Transverse colon (tissue), 4 donors: ENCODE data around the gene SLC24A3. TPM values are rescaled to one million over a fixed set of nuclear protein-coding genes. Genes with fewer than 3 reads are reported as not detected.

ENCODE experiments used
- DNase-seq: peaks from one replicate; pipeline ENCODE4 v3.0.0-alpha.2; 2019
- H3K27ac ChIP-seq, 4 donors: fragments of 200-600 bp; sonication (generic); 2 replicates each; pipeline ENCODE4 v1.5.1; 2016 to 2018; ENCODE audit warnings: inconsistent platforms in 4 of 4
- H3K27me3 ChIP-seq: fragments of 200-600 bp; sonication (generic); 2 replicates; pipeline ENCODE4 v1.5.1; 2017; ENCODE audit warnings: inconsistent platforms
- H3K36me3 ChIP-seq, 4 donors: fragments of 200-600 bp; sonication (generic); 2 replicates each; pipeline ENCODE4 v1.5.1; 2017 to 2019; ENCODE audit warnings: inconsistent platforms in 4 of 4
- H3K4me1 ChIP-seq, 4 donors: fragments of 200-600 bp; sonication (generic); 2 replicates each; pipeline ENCODE4 v1.5.1; 2017 to 2020; ENCODE audit warnings: inconsistent platforms in 4 of 4
- H3K4me3 ChIP-seq, 4 donors: fragments of 200-600 bp; sonication (generic); 1 replicate in 1 of 4; 2 replicates in 3 of 4; pipeline versions ENCODE4 v1.5.1 to v1.6.1; 2017 to 2019; ENCODE audit warnings: inconsistent platforms in 4 of 4
- H3K9me3 ChIP-seq, 2 donors: fragments of 200-600 bp; sonication (generic); 2 replicates each; pipeline ENCODE4 v1.5.1; 2017 to 2019; ENCODE audit warnings: inconsistent platforms in 2 of 2
- CTCF ChIP-seq, 5 experiments: fragments of 200-600 bp in 3 of 5; fragments of 450-650 bp in 2 of 5; sonication (generic) in 3 of 5; IDR thresholded peaks; 1 replicate in 2 of 5; 2 replicates in 3 of 5; pipeline ENCODE4 v1.5.1; 2016 to 2017; ENCODE audit warnings: antibody characterized with exemption in 5 of 5, inconsistent platforms in 3 of 5, mild to moderate bottlenecking in 2 of 5, moderate library complexity in 1 of 5
- EP300 ChIP-seq: sonication (generic); formaldehyde crosslinking; IDR thresholded peaks from one replicate; pipeline ENCODE4 v1.6.1; 2017; ENCODE audit warnings: antibody characterized with exemption, low read depth
- POLR2A ChIP-seq: fragments of 450-650 bp; IDR thresholded peaks from one replicate; pipeline ENCODE4 v1.6.1; 2016; ENCODE audit warnings: antibody characterized with exemption, mild to moderate bottlenecking, moderate library complexity
- POLR2AphosphoS5 ChIP-seq, 3 donors: sonication (generic); formaldehyde crosslinking; IDR thresholded peaks; one replicate each; pipeline ENCODE4 v1.6.1; 2016; ENCODE audit warnings: antibody characterized with exemption in 3 of 3
- WGBS, 2 donors: methylation state at CpG; one replicate each; pipeline ENCODE4 v1.1.5; 2018; ENCODE audit warnings: low coverage in 1 of 2; 5-methylcytosine and 5-hydroxymethylcytosine counted together
- in situ Hi-C, 4 donors: fragments of 200-750 bp; cut with MboI; loops; one replicate each; pipeline versions ENCODE4 v1.15.0 to v1.15.1; 2017; ENCODE audit warnings: low sequenced_read_pairs in 3 of 4, low pct_ligation_motif_present in 1 of 4, low pct_unique_long_range_greater_than_20kb in 1 of 4
- intact Hi-C: fragments of 100-400 bp; cut with DNase I; formaldehyde crosslinking; loops from one replicate; pipeline ENCODE4 v1.15.1; 2023; ENCODE audit warnings: low total_unique reads
- total RNA-seq, 4 donors: library from RNA; depleted of rRNA; stranded (reverse); fragments of >200 nt; gene quantifications; one replicate each; pipeline ENCODE4 v1.1.0, GENCODE V29; 2016

Gene SLC24A3
- total RNA-seq, 4 donors from 2014 or later, result 4.4 to 6.7 (median 4.6) TPM

GRCh38 chr20:19624221-19624965 lies 412.0 kb downstream of the SLC24A3 start:
- intact Hi-C loops, result no loop called here
- WGBS, 2 donors, result 80 to 93% methylated on average over 3 of the region's 3 CpGs
- H3K4me3 ChIP-seq, result no peak overlapping the region
- H3K9me3 ChIP-seq, result no peaks in the 10 kb centered on the region
- H3K27ac ChIP-seq, result no peak overlapping the region
- H3K4me1 ChIP-seq, result no peaks in the 10 kb centered on the region
- in situ Hi-C loops, result no loop called here
- H3K27me3 ChIP-seq, result no peaks in the 10 kb centered on the region
- H3K36me3 ChIP-seq, result no peaks in the 10 kb centered on the region
- TF ChIP-seq EP300, result no peak
- no peak for TF ChIP-seq POLR2A
- TF ChIP-seq CTCF (IDR thresholded peaks at IDR 0.05), result no peak
- TF ChIP-seq POLR2AphosphoS5 (IDR thresholded peaks at IDR 0.05), result no peak
- DNase-seq, result no peak

- Histone ChIP-seq H3K4me1 (no peaks in the 10 kb centered on the region), H3K36me3 (no peaks in the 10 kb centered on the region), H3K4me3 (no peak overlapping the region), H3K9me3 (no peaks in the 10 kb centered on the region), H3K27ac (no peak overlapping the region), H3K27me3 (no peaks in the 10 kb centered on the region)
- in situ Hi-C loops (no loop called here), intact Hi-C loops (no loop called here)
- TF ChIP-seq CTCF (IDR thresholded peaks at IDR 0.05), result no peak
- no peak for TF ChIP-seq POLR2AphosphoS5 (IDR thresholded peaks at IDR 0.05)
- TF ChIP-seq EP300, result no peak
- TF ChIP-seq POLR2A, result no peak
- no peak for DNase-seq
- WGBS, 2 donors, result 89 to 90% methylated on average over 1 of the region's 1 CpG
Measured at GRCh38 chr20:19625426-19625825, 413.0 kb downstream of the SLC24A3 start.

GRCh38 chr20:19626896-19627295 lies 414.5 kb downstream of the SLC24A3 start:
- Histone ChIP-seq H3K9me3 (no peaks in the 10 kb centered on the region), H3K4me3 (no peak overlapping the region), H3K27me3 (no peaks in the 10 kb centered on the region), H3K36me3 (no peaks in the 10 kb centered on the region), H3K27ac (no peak overlapping the region), H3K4me1 (no peaks in the 10 kb centered on the region)
- TF ChIP-seq POLR2AphosphoS5 (IDR thresholded peaks at IDR 0.05) (no peak), CTCF (IDR thresholded peaks at IDR 0.05) (no peak), EP300 (no peak), POLR2A (no peak)
- in situ Hi-C loops (no loop called here), intact Hi-C loops (no loop called here)
- 82 to 86% methylated on average over 4 to 5 of the region's 5 CpGs for WGBS, 2 donors
- DNase-seq, result no peak

GRCh38 chr20:19628570-19629134 lies 416.2 kb downstream of the SLC24A3 start:
- H3K4me3 ChIP-seq, result no peak overlapping the region
- WGBS, 2 donors, result 60 to 89% methylated on average over 1 to 2 of the region's 2 CpGs
- H3K4me1 ChIP-seq, result no peaks in the 10 kb centered on the region
- no peak overlapping the region for H3K27ac ChIP-seq
- H3K9me3 ChIP-seq, result no peaks in the 10 kb centered on the region
- peak; percentile 62 for DNase-seq
- H3K36me3 ChIP-seq, result no peaks in the 10 kb centered on the region
- intact Hi-C loops (no loop called here), in situ Hi-C loops (no loop called here)
- no peaks in the 10 kb centered on the region for H3K27me3 ChIP-seq
- peak; percentile 54 to 68 (median 64) for TF ChIP-seq CTCF (IDR thresholded peaks at IDR 0.05)
- TF ChIP-seq EP300, result no peak
- TF ChIP-seq POLR2AphosphoS5 (IDR thresholded peaks at IDR 0.05), result no peak
- no peak for TF ChIP-seq POLR2A
